K562 (cell line): ENCODE measurements around the gene BCKDK. TPM values are rescaled to one million over a fixed set of nuclear protein-coding genes. Genes with fewer than 3 reads are reported as not detected.

ENCODE experiments used
- BHLHE40 ChIP-seq: IDR thresholded peaks from 2 replicates; pipeline ENCODE4 v1.6.1; 2011; ENCODE audit warnings: low read length, improper control_type of control experiment
- DPF2 ChIP-seq: fragments of 450-650 bp; IDR thresholded peaks from 2 replicates; pipeline ENCODE4 v1.6.1; 2016
- EWSR1 ChIP-seq: fragments of 450-650 bp; IDR thresholded peaks from 2 replicates; pipeline ENCODE4 v1.6.1; 2018; ENCODE audit warnings: borderline replicate concordance, mild to moderate bottlenecking, low read depth, moderate library complexity; ENCODE audit not compliant: partially characterized antibody
- GTF2B ChIP-seq: IDR thresholded peaks from 2 replicates; pipeline ENCODE4 v1.6.1; 2011; ENCODE audit not compliant: insufficient read length; ENCODE audit errors: extremely low read depth
- JUN ChIP-seq, 2 experiments: sonication (generic) in 1 of 2; formaldehyde crosslinking in 1 of 2; IDR thresholded peaks; 2 replicates each; pipeline versions ENCODE4 v1.6.1 to v1.8.0; 2012 to 2022; ENCODE audit warnings: borderline replicate concordance in 2 of 2, mild to moderate bottlenecking in 2 of 2, improper control_type of control experiment in 1 of 2, low read depth in 1 of 2, low read length in 1 of 2, missing genetic modification reagents in 1 of 2
- LCOR ChIP-seq: sonication (generic); formaldehyde crosslinking; IDR thresholded peaks from 2 replicates; pipeline ENCODE4 v1.8.0; 2022; ENCODE audit warnings: mild to moderate bottlenecking, missing genetic modification reagents
- MAZ ChIP-seq, 2 experiments: fragments of 450-650 bp in 1 of 2; sonication (generic) in 1 of 2; formaldehyde crosslinking; IDR thresholded peaks in 1 of 2; conservative IDR thresholded peaks in 1 of 2; 2 replicates each; pipeline versions ENCODE4 v1.4.0 to v1.5.0; 2020; ENCODE audit warnings: mild to moderate bottlenecking in 1 of 2, missing genetic modification reagents in 1 of 2
- PHB ChIP-seq: fragments of 250-450 bp; sonication (Bioruptor Pico); IDR thresholded peaks from 2 replicates; pipeline ENCODE4 v1.5.0; 2021
- PHF21A ChIP-seq: fragments of 450-650 bp; IDR thresholded peaks from 2 replicates; pipeline ENCODE4 v1.6.1; 2017; ENCODE audit warnings: low read depth, borderline replicate concordance
- PHF8 ChIP-seq: fragments of 200-600 bp; sonication (generic); IDR thresholded peaks from 2 replicates; pipeline ENCODE4 v1.6.1; 2012; ENCODE audit warnings: mixed run types, mild to moderate bottlenecking, inconsistent platforms, low read length, moderate library complexity, borderline replicate concordance
- RAD21 ChIP-seq, 2 experiments: fragments of 250-450 bp in 1 of 2; fragments of 450-650 bp in 1 of 2; sonication (Bioruptor Pico) in 1 of 2; formaldehyde crosslinking in 1 of 2; IDR thresholded peaks in 1 of 2; conservative IDR thresholded peaks in 1 of 2; 2 replicates each; pipeline versions ENCODE4 v1.4.0 to v1.8.0; 2020 to 2022; ENCODE audit warnings: mild to moderate bottlenecking in 2 of 2, moderate library complexity in 1 of 2
- RHOXF2B ChIP-seq: fragments of 250-450 bp; sonication (Bioruptor Pico); conservative IDR thresholded peaks from 2 replicates; pipeline ENCODE4 v1.5.1; 2021
- TSC22D4 ChIP-seq: fragments of 450-650 bp; IDR thresholded peaks from 2 replicates; pipeline ENCODE4 v1.6.1; 2016; ENCODE audit warnings: missing genetic modification characterization, missing biosample characterization, control low read depth
- ZFP91 ChIP-seq: sonication (generic); formaldehyde crosslinking; IDR thresholded peaks from 2 replicates; pipeline ENCODE4 v1.8.0; 2022; ENCODE audit warnings: mild to moderate bottlenecking, missing genetic modification reagents
- ZNF551 ChIP-seq: fragments of 250-450 bp; sonication (Bioruptor Pico); IDR thresholded peaks from 2 replicates; pipeline ENCODE4 v1.5.0; 2021; ENCODE audit warnings: mild to moderate bottlenecking, moderate library complexity
- ZNF609 ChIP-seq: sonication (generic); formaldehyde crosslinking; IDR thresholded peaks from 2 replicates; pipeline ENCODE4 v1.8.1; 2023; ENCODE audit warnings: missing genetic modification reagents, mild to moderate bottlenecking, borderline replicate concordance
- ZNF740 ChIP-seq, 3 experiments: fragments of 200-800 bp in 1 of 3; sonication (Bioruptor generic) in 1 of 3; sonication (generic) in 1 of 3; formaldehyde crosslinking in 1 of 3; IDR thresholded peaks; 2 replicates each; pipeline versions ENCODE4 v1.6.1 to v1.8.0; 2016 to 2022; ENCODE audit warnings: mild to moderate bottlenecking in 2 of 3, missing compliant biosample characterization in 2 of 3, missing genetic modification characterization in 2 of 3, missing genetic modification reagents in 1 of 3
- polyA plus RNA-seq, 8 experiments: library from polyadenylated mRNA; depleted of rRNA in 4 of 8; stranded (reverse) in 5 of 8; unstranded in 3 of 8; fragments of >200 nt; fragmentation: Nextera tagmentation in 2 of 8; fragmentation: Illumina TruSeq in 1 of 8; extraction: Ambion mirVana in 2 of 8; extraction: Trizol in 1 of 8; gene quantifications; 2 replicates each; pipeline versions ENCODE4 v1.2.1 to v1.2.3, GENCODE V29; 2011 to 2014; ENCODE audit warnings: inconsistent platforms in 1 of 8, missing spikeins in 1 of 8
- total RNA-seq, 7 experiments: library from RNA; depleted of rRNA in 6 of 7; stranded (reverse); fragments of >200 nt in 6 of 7; fragmentation: Illumina TruSeq in 2 of 7; extraction: Trizol in 2 of 7; gene quantifications; 2 replicates each; pipeline versions ENCODE4 v1.2.1 to v1.2.3, GENCODE V29; 2011 to 2021; ENCODE audit warnings: low replicate concordance in 1 of 7

BCKDK gene
- total and polyA plus RNA-seq, 9 of the 15 experiments (the other 6 are each of a cell fraction or from before 2014, with no cell fraction given) = 0.58 to 34.8 (median 13.1) TPM

GRCh38 chr16:31142109-31143010, 34.2 kb downstream of the BCKDK start (continued):
- TF ChIP-seq ZNF609 (CRISPR knock-in tag) (no peak), ZNF551 (CRISPR knock-in tag) (no peak), ZFP91 (CRISPR knock-in tag) (no peak), JUN (IDR thresholded peaks at IDR 0.05; ENCODE audit: borderline replicate concordance, low read depth, low read length) (peak; percentile 67; the same call in 1 of the 2 replicates), JUN (CRISPR knock-in tag; IDR thresholded peaks at IDR 0.05; ENCODE audit: borderline replicate concordance) (no peak), TSC22D4 (no peak), EWSR1 (no peak), RHOXF2B (no peak), PHF8 (peak; percentile 40; the same call in 1 of the 2 replicates), PHB (CRISPR knock-in tag) (no peak), ZNF740 (CRISPR knock-in tag; IDR thresholded peaks at IDR 0.05) (0 out of 2 replicates have a peak, but pooled peaks have one; percentile 8), ZNF740 (tag; IDR thresholded peaks at IDR 0.05) (no peak), RAD21 (CRISPR knock-in tag; conservative IDR thresholded peaks at IDR 0.05 in 1 of 2, IDR thresholded peaks at IDR 0.05 in 1 of 2) (peak; percentile 91 to 94), GTF2B (no peak), BHLHE40 (peak; percentile 85), MAZ (CRISPR knock-in tag; conservative IDR thresholded peaks at IDR 0.05 in 1 of 2, IDR thresholded peaks at IDR 0.05 in 1 of 2) (peak; percentile 85 to 94), PHF21A (0 out of 2 replicates have a peak, but pooled peaks have one; percentile 43), LCOR (CRISPR knock-in tag) (peak; percentile 68), DPF2 (no peak)
